GM18868 (cell line): ENCODE data around the gene JADE2.
"Not testable (repeated sequence)": the region's sequence is repeated elsewhere in the genome, so short reads cannot be mapped to it uniquely, and the experiment has no call there.

ENCODE experiments used
- ATAC-seq: cut with Tn5 transposase; IDR thresholded peaks from one replicate; pipeline ENCODE4 v1.9.1; 2021; ENCODE audit warnings: mild to moderate bottlenecking, moderate library complexity; ENCODE audit not compliant: unreplicated experiment

JADE2 gene

GRCh38 chr5:134506054-134507039 lies 19.1 kb upstream of the JADE2 start:
- no peak for ATAC-seq

- no peak for ATAC-seq
Observed at GRCh38 chr5:134507452-134507851, 18.0 kb upstream of the JADE2 start.

- no peak for ATAC-seq
Observed at GRCh38 chr5:134508521-134509195, 16.8 kb upstream of the JADE2 start.

- ATAC-seq = no peak
Observed at GRCh38 chr5:134509308-134510040, 16.0 kb upstream of the JADE2 start.

GRCh38 chr5:134510970-134511795 lies 14.3 kb upstream of the JADE2 start:
- ATAC-seq = no peak

GRCh38 chr5:134511796-134512660 lies 13.4 kb upstream of the JADE2 start:
- no peak for ATAC-seq

- no peak for ATAC-seq
Observed at GRCh38 chr5:134512661-134512999, 12.8 kb upstream of the JADE2 start.

- ATAC-seq = no peak
Observed at GRCh38 chr5:134515801-134516200, 9.7 kb upstream of the JADE2 start.

GRCh38 chr5:134516984-134517383 lies 8.5 kb upstream of the JADE2 start:
- ATAC-seq = not testable (repeated sequence)

- ATAC-seq = no peak
Observed at GRCh38 chr5:134517553-134517952, 7.9 kb upstream of the JADE2 start.

- ATAC-seq = no peak
Observed at GRCh38 chr5:134519989-134520388, 5.5 kb upstream of the JADE2 start.

- ATAC-seq = no peak
Observed at GRCh38 chr5:134521841-134522240, 3.6 kb upstream of the JADE2 start.

GRCh38 chr5:134523543-134524271 lies 1.8 kb upstream of the JADE2 start:
- ATAC-seq = no peak

- ATAC-seq = no peak
Observed at GRCh38 chr5:134524272-134524825, 1.1 kb upstream of the JADE2 start.

GRCh38 chr5:134525683-134526482 lies 413 bp downstream of the JADE2 start:
- peak; percentile 3 for ATAC-seq

- peak; percentile 23 for ATAC-seq
Observed at GRCh38 chr5:134526483-134527155, 1.1 kb downstream of the JADE2 start.
